SJSA1 (cell line): ENCODE results near the gene METTL1. TPM values are rescaled to one million over a fixed set of nuclear protein-coding genes. Genes with fewer than 3 reads are reported as not detected.
A peak's percentile ranks its signal among the peaks of the same experiment; 100 is the strongest.
"Not testable (repeated sequence)": the region's sequence is repeated elsewhere in the genome, so short reads cannot be mapped to it uniquely, and the experiment has no call there.

Experiments used
- DNase-seq, 2 experiments: peaks; one replicate each; pipeline ENCODE4 v3.0.0-alpha.2; 2015 to 2020; ENCODE audit warnings: low spot score in 2 of 2, low read depth in 1 of 2
- H3K27ac ChIP-seq: fragments of 250-450 bp; sonication (Bioruptor Pico); 2 replicates; pipeline ENCODE4 v1.5.1; 2020; ENCODE audit warnings: mild to moderate bottlenecking, moderate library complexity
- H3K27me3 ChIP-seq: fragments of 250-450 bp; sonication (Bioruptor Pico); replicated peaks from 2 replicates; pipeline ENCODE4 v1.5.1; 2020; ENCODE audit warnings: mild to moderate bottlenecking, moderate library complexity
- H3K36me3 ChIP-seq: fragments of 250-450 bp; sonication (Bioruptor Pico); 2 replicates; pipeline ENCODE4 v1.5.1; 2020; ENCODE audit warnings: mild to moderate bottlenecking
- H3K4me1 ChIP-seq: fragments of 250-450 bp; sonication (Bioruptor Pico); replicated peaks from 2 replicates; pipeline ENCODE4 v1.6.1; 2021; ENCODE audit warnings: mild to moderate bottlenecking
- H3K4me3 ChIP-seq: fragments of 250-450 bp; sonication (Bioruptor Pico); 2 replicates; pipeline ENCODE4 v1.5.1; 2020; ENCODE audit warnings: mild to moderate bottlenecking
- H3K9me3 ChIP-seq: fragments of 250-450 bp; sonication (Bioruptor Pico); replicated peaks from 2 replicates; pipeline ENCODE4 v1.5.1; 2020; ENCODE audit warnings: mild to moderate bottlenecking
- total RNA-seq: library from RNA; depleted of rRNA; stranded (reverse); fragments of >200 nt; shearing (Covaris generic); gene quantifications from 2 replicates; pipeline ENCODE4 v1.2.3, GENCODE V29; 2014

METTL1 gene
- total RNA-seq, 1 experiment from 2014 or later: 173 TPM

DNA sequence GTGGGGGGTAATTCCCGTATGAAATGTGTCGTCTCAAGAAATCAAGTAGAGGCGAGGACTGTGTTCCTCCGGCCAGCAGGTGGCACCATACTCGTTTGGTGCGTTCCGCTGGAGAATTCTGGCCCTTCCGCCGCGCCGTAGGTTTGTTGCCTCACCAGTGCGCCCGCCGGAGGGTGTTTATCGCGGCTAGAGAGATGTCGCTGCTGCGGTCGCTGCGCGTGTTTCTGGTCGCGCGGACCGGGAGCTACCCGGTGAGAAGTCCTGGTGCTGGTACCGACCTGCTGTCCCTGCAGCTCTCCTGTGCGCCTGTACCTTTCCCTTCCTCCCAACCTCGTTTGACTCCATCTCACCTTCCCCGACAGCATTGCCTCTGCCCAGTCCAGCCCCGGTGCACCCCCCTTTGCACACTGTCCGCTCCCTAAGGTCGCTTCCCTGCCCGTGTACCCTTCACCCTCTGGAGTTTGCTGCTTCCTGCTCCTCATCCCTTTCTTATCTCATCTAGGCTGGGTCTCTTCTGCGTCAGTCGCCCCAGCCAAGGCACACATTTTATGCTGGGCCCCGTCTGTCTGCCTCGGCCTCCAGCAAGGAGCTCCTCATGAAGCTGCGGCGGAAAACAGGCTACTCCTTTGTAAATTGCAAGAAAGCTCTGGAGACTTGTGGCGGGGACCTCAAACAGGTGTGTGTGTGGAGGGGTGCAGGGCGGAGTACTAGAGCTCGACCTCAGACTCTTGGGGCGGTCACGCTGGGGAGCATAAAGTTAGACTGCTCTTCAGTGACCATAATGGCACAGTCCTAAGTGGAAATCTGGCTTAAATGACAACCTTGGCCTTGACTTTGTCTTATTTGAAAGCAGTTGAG, 10.9 kb upstream of the METTL1 start, which contains the start of gene TSFM:
TSFM (plus strand) TSS at position 180 of the 858 bp plus-strand sequence; CDS start at position 195, 15 bp downstream.
- Histone ChIP-seq H3K9me3 (no peaks in the 10 kb centered on the region), H3K27me3 (no peaks in the 10 kb centered on the region), H3K4me1 (peaks cover 16% of the 10 kb centered on the region), H3K27ac (peak within 1 kb of the TSS; percentile 0), H3K36me3 (peaks cover 75% of the 10 kb centered on the region), H3K4me3 (peak within 1 kb of the TSS; percentile 65)
- no peak for DNase-seq

- DNase-seq: peak in 1 of 2 experiments; percentile 82
- Histone ChIP-seq H3K36me3 (peaks cover 73% of the 10 kb centered on the region), H3K27me3 (no peaks in the 10 kb centered on the region), H3K27ac (no peak overlapping the region), H3K4me1 (peaks cover 16% of the 10 kb centered on the region), H3K4me3 (peak overlapping the region; percentile 65), H3K9me3 (no peaks in the 10 kb centered on the region)
Measured at GRCh38 chr12:57782243-57782607, 10.3 kb upstream of the METTL1 start.

- Histone ChIP-seq H3K27me3 (no peaks in the 10 kb centered on the region), H3K9me3 (no peaks in the 10 kb centered on the region), H3K36me3 (peaks cover 73% of the 10 kb centered on the region), H3K27ac (no peak overlapping the region), H3K4me1 (peaks cover 16% of the 10 kb centered on the region), H3K4me3 (no peak overlapping the region)
- DNase-seq: peak in 1 of 2 experiments; percentile 74
Measured at GRCh38 chr12:57781801-57782200, 9.9 kb upstream of the METTL1 start.

GRCh38 chr12:57781244-57781643, 9.3 kb upstream of the METTL1 start:
- H3K27me3 ChIP-seq: no peaks in the 10 kb centered on the region
- no peaks in the 10 kb centered on the region for H3K9me3 ChIP-seq
- peak in 1 of 2 experiments; percentile 65 for DNase-seq
- H3K27ac ChIP-seq: no peak overlapping the region
- H3K4me3 ChIP-seq: no peak overlapping the region
- peaks cover 16% of the 10 kb centered on the region for H3K4me1 ChIP-seq
- peaks cover 71% of the 10 kb centered on the region for H3K36me3 ChIP-seq

DNA sequence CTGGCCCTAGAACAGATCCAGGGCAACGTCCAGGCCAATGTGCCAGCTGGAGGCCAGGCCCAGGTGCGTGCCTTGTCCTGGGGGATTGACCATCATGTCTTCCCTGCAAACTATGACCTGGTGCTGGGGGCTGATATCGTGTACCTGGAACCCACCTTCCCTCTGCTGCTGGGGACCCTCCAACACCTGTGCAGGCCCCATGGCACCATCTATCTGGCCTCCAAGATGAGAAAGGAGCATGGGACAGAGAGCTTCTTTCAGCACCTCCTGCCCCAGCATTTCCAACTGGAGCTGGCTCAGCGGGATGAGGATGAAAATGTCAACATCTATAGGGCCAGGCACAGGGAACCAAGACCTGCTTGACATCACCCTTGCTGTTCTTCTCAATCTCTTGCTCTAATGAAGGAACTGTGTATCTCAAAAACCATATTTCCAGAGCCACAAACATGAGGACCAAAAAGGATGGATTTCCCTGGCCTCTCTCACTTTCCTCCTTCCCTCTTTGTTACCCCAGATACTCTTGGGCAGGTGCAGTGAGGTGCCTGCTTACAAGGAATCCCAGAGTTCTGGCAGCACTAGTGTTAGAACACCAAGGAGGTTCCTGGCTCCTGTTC, 8.5 kb upstream of the METTL1 start:
- Histone ChIP-seq H3K36me3 (peaks cover 71% of the 10 kb centered on the region), H3K4me1 (peaks cover 16% of the 10 kb centered on the region), H3K27me3 (no peaks in the 10 kb centered on the region), H3K4me3 (no peak overlapping the region), H3K27ac (no peak overlapping the region), H3K9me3 (no peaks in the 10 kb centered on the region)
- peak; percentile 71 to 83 for DNase-seq

GRCh38 chr12:57779736-57780135, 7.8 kb upstream of the METTL1 start:
- H3K27ac ChIP-seq: no peak overlapping the region
- peaks cover 67% of the 10 kb centered on the region for H3K36me3 ChIP-seq
- H3K27me3 ChIP-seq: no peaks in the 10 kb centered on the region
- DNase-seq: peak; percentile 68 to 83
- no peaks in the 10 kb centered on the region for H3K9me3 ChIP-seq
- H3K4me1 ChIP-seq: peaks cover 16% of the 10 kb centered on the region
- no peak overlapping the region for H3K4me3 ChIP-seq

- H3K9me3 ChIP-seq: no peaks in the 10 kb centered on the region
- DNase-seq: peak in 1 of 2 experiments; percentile 64
- peaks cover 14% of the 10 kb centered on the region for H3K4me1 ChIP-seq
- no peaks in the 10 kb centered on the region for H3K27me3 ChIP-seq
- H3K27ac ChIP-seq: no peak overlapping the region
- H3K36me3 ChIP-seq: peaks cover 66% of the 10 kb centered on the region
- no peak overlapping the region for H3K4me3 ChIP-seq
Measured at GRCh38 chr12:57777911-57778310, 6.0 kb upstream of the METTL1 start.

DNA sequence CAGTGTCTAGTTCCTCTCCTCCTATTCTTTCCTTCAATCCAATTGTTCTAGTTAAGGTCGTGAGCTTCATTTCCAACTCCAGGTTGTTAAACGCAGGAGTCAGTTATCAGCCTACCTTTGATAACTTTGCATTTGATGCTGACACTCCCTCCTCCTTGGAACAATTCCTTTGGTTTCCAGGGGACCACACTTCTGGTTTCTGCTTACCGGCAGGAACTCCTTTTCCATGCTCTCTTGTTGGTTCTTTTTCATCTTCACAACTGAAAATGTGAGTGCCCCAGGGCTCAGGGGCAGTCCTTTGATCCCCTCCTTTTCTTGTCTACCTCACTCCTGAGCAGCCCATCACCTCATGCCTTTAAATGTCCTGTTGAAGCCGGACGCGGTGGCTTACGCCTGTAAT, 5.5 kb upstream of the METTL1 start:
- peak; percentile 64 to 82 for DNase-seq
- Histone ChIP-seq H3K27me3 (no peaks in the 10 kb centered on the region), H3K36me3 (peaks cover 67% of the 10 kb centered on the region), H3K4me3 (no peak overlapping the region), H3K4me1 (peaks cover 17% of the 10 kb centered on the region), H3K9me3 (no peaks in the 10 kb centered on the region), H3K27ac (no peak overlapping the region)

- DNase-seq: peak; percentile 71 to 79
- Histone ChIP-seq H3K4me1 (peaks cover 19% of the 10 kb centered on the region), H3K27ac (no peak overlapping the region), H3K36me3 (peaks cover 57% of the 10 kb centered on the region), H3K27me3 (no peaks in the 10 kb centered on the region), H3K4me3 (no peak overlapping the region), H3K9me3 (no peaks in the 10 kb centered on the region)
Measured at GRCh38 chr12:57776247-57776587, 4.3 kb upstream of the METTL1 start.

- H3K27ac ChIP-seq: no peak overlapping the region
- H3K4me3 ChIP-seq: no peak overlapping the region
- no peaks in the 10 kb centered on the region for H3K9me3 ChIP-seq
- no peaks in the 10 kb centered on the region for H3K27me3 ChIP-seq
- DNase-seq: peak; percentile 71 to 79
- H3K36me3 ChIP-seq: peaks cover 60% of the 10 kb centered on the region
- peaks cover 24% of the 10 kb centered on the region for H3K4me1 ChIP-seq
Measured at GRCh38 chr12:57775563-57776246, 3.8 kb upstream of the METTL1 start.

DNA sequence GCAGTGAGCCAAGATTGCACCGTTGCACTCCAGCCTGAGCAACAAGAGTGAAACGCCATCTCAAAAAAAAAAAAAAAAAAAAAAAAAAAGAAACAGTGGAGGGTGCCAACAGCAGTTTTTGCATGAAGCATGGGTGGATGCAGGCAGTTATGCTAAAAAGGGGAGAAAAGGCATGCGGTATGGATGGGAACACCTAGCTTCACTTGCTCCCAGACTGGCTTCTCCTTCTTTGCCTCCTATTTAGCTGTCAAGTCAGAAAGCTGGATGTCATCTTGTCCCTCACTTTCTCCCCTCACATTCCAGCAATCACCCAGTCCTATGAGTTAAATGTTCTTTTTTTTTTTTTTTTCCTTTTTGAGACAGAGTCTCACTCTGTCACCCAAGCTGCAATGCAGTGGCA, 3.1 kb upstream of the METTL1 start:
- Histone ChIP-seq H3K4me1 (peaks cover 25% of the 10 kb centered on the region), H3K9me3 (no peaks in the 10 kb centered on the region), H3K4me3 (no peak overlapping the region), H3K27ac (no peak overlapping the region), H3K36me3 (peaks cover 60% of the 10 kb centered on the region), H3K27me3 (no peaks in the 10 kb centered on the region)
- DNase-seq: peak; percentile 65 to 80

DNA sequence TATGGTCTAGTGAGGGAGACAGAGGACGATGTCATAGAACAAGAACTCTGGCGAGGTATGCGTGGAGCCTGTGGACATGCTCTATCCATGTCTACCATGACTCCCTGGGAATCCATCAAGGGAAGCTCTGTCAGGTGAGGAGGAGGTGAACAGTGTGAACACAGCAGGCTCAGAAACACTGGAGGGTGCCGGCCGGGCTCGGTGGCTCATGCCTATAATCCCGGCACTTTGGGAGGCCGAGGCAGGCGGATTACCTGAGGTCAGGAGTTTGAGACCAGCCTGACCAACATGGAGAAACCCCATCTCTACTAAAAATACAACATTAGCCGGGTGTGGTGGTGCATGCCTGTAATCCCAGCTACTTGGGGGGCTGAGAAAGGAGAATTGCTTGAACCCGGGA, 2.7 kb upstream of the METTL1 start:
- not testable (repeated sequence) for DNase-seq, H3K4me3 ChIP-seq, H3K9me3 ChIP-seq, H3K27ac ChIP-seq, H3K27me3 ChIP-seq
- Histone ChIP-seq H3K36me3 (peaks cover 60% of the 10 kb centered on the region), H3K4me1 (peaks cover 25% of the 10 kb centered on the region)

- Histone ChIP-seq H3K4me3 (peak within 1 kb of the TSS; percentile 57), H3K27me3 (no peaks in the 10 kb centered on the region), H3K9me3 (no peaks in the 10 kb centered on the region), H3K27ac (peak within 1 kb of the TSS; percentile 83), H3K4me1 (peaks cover 25% of the 10 kb centered on the region), H3K36me3 (peaks cover 74% of the 10 kb centered on the region)
- no peak for DNase-seq
Measured at GRCh38 chr12:57772429-57773322, 771 bp upstream of the METTL1 start, which contains the start of gene EEF1AKMT3. Gene EEF1AKMT3, plus strand, starts transcription at chr12:57772614. Its CDS starts 111 bp downstream, at chr12:57772725.
